HL-60 (cell line): ENCODE data around the gene ADGRL3.
"Not testable (repeated sequence)": the region's sequence is repeated elsewhere in the genome, so short reads cannot be mapped to it uniquely, and the experiment has no call there.

Experiments
- DNase-seq, 2 experiments: peaks; one replicate each; pipeline ENCODE4 v3.0.0-alpha.2; 2010 to 2020; ENCODE audit warnings: low read depth in 1 of 2, low spot score in 1 of 2
- H3K27ac ChIP-seq: fragments of 250-450 bp; sonication (Bioruptor Pico); replicated peaks from 2 replicates; pipeline ENCODE4 v1.5.1; 2020; ENCODE audit warnings: mild to moderate bottlenecking, moderate library complexity
- H3K27me3 ChIP-seq: fragments of 250-450 bp; sonication (Bioruptor Pico); 2 replicates; pipeline ENCODE4 v1.5.1; 2021; ENCODE audit warnings: mild to moderate bottlenecking, moderate library complexity; ENCODE audit not compliant: insufficient read depth, poor library complexity, severe bottlenecking
- H3K4me3 ChIP-seq: replicated peaks from 2 replicates; pipeline ENCODE4 v1.5.1; 2011; ENCODE audit warnings: mild to moderate bottlenecking, control low read depth, low read length; ENCODE audit not compliant: insufficient read depth
- CTCF ChIP-seq: IDR thresholded peaks from one replicate; pipeline ENCODE4 v1.5.1; 2011; ENCODE audit warnings: low read length, control low read depth, inconsistent platforms; ENCODE audit not compliant: insufficient read depth
- GABPA ChIP-seq: IDR thresholded peaks from 2 replicates; pipeline ENCODE4 v1.6.1; 2012; ENCODE audit warnings: low read depth
- POLR2AphosphoS5 ChIP-seq: IDR thresholded peaks from 2 replicates; pipeline ENCODE4 v1.6.1; 2012; ENCODE audit warnings: low read depth
- REST ChIP-seq: IDR thresholded peaks from 2 replicates; pipeline ENCODE4 v1.6.1; 2012; ENCODE audit warnings: low read depth; ENCODE audit not compliant: insufficient replicate concordance
- SPI1 ChIP-seq: IDR thresholded peaks from 2 replicates; pipeline ENCODE4 v1.6.1; 2012; ENCODE audit warnings: low read depth, mild to moderate bottlenecking, borderline replicate concordance

The ADGRL3 gene

GRCh38 chr4:61628727-61629126 lies 428.6 kb downstream of the ADGRL3 start:
- H3K27ac ChIP-seq = no peak overlapping the region
- DNase-seq = no peak
- TF ChIP-seq SPI1 = no peak
- no peak for TF ChIP-seq GABPA
- no peak for TF ChIP-seq CTCF
- TF ChIP-seq POLR2AphosphoS5 = no peak
- TF ChIP-seq REST = no peak
- H3K27me3 ChIP-seq = no peaks in the 10 kb centered on the region
- no peak overlapping the region for H3K4me3 ChIP-seq

GRCh38 chr4:61630548-61630947 lies 430.4 kb downstream of the ADGRL3 start:
- no peaks in the 10 kb centered on the region for H3K27me3 ChIP-seq
- TF ChIP-seq CTCF (no peak), GABPA (no peak), POLR2AphosphoS5 (no peak), REST (no peak), SPI1 (no peak)
- no peak overlapping the region for H3K4me3 ChIP-seq
- DNase-seq = no peak
- H3K27ac ChIP-seq = no peak overlapping the region

GRCh38 chr4:61638591-61638990 lies 438.5 kb downstream of the ADGRL3 start:
- Histone ChIP-seq H3K27me3 (no peaks in the 10 kb centered on the region), H3K4me3 (no peak overlapping the region), H3K27ac (no peak overlapping the region)
- no peak for DNase-seq
- TF ChIP-seq REST = no peak

- not testable (repeated sequence) for DNase-seq, H3K4me3 ChIP-seq, H3K27me3 ChIP-seq, H3K27ac ChIP-seq
Observed at GRCh38 chr4:61646746-61647350, 446.7 kb downstream of the ADGRL3 start.
